HepG2 (cell line): ENCODE measurements around the gene DNLZ. TPM values are rescaled to one million over a fixed set of nuclear protein-coding genes. Genes with fewer than 3 reads are reported as not detected.

Experiments used
- ATAC-seq: fragments of 200-7000 bp; cut with Tn5 transposase; 3 replicates; pipeline ENCODE4 v1.9.1; 2020; ENCODE audit warnings: mild to moderate bottlenecking, moderate library complexity
- BruUV-seq: library from RNA; stranded (reverse); fragments of 400-500 nt; replicated peaks from 2 replicates; lab custom pipeline; 2021; lab: Mats Ljungman, UMichigan
- CTCF ChIA-PET: fragments of 300-600 bp; formaldehyde crosslinking; extraction: SDS; loops from one replicate; lab custom pipeline; 2021; ENCODE audit warnings: low total read pairs, inconsistent platforms, low intra/inter-chr PET ratio; lab: Yijun Ruan, JAX
- POLR2A ChIA-PET: fragments of 350-600 bp; sonication (Branson Sonifier 250); formaldehyde crosslinking; loops from one replicate; lab custom pipeline; 2020; ENCODE audit warnings: antibody characterized with exemption, inconsistent platforms; lab: Yijun Ruan, JAX
- DNase-seq: peaks from one replicate; pipeline ENCODE4 v3.0.0-alpha.2; 2015; ENCODE audit warnings: low spot score
- FAIRE-seq: peaks from 3 replicates; lab custom pipeline; 2011; peaks lifted over from hg19 to GRCh38; lab: Jason Lieb, UNC
- H2AFZ ChIP-seq: one replicate; pipeline ENCODE4 v1.6.1; 2011; ENCODE audit warnings: low read length, inconsistent platforms
- H3K27ac ChIP-seq: fragments of 300-600 bp; 3 replicates; pipeline ENCODE4 v1.8.0; 2011; ENCODE audit warnings: mixed run types, mild to moderate bottlenecking, mixed read lengths, low read length, inconsistent platforms; ENCODE audit not compliant: insufficient read depth; ENCODE audit errors: extremely low read length
- H3K27me3 ChIP-seq, 2 experiments: fragments of 200-600 bp in 1 of 2; 2 replicates in 1 of 2; 3 replicates in 1 of 2; pipeline versions ENCODE4 v1.6.0 to v1.8.0; 2011; ENCODE audit warnings: low read length in 2 of 2, mild to moderate bottlenecking in 2 of 2, moderate library complexity in 2 of 2, inconsistent platforms in 1 of 2; ENCODE audit not compliant: insufficient read depth in 2 of 2, control insufficient read depth in 1 of 2
- H3K36me3 ChIP-seq, 2 experiments: fragments of 200-600 bp in 1 of 2; replicated peaks in 1 of 2; 2 replicates in 1 of 2; 3 replicates in 1 of 2; pipeline versions ENCODE4 v1.5.1 to v1.8.0; 2011; ENCODE audit warnings: low read length in 2 of 2, inconsistent platforms in 1 of 2; ENCODE audit not compliant: insufficient read depth in 2 of 2, control insufficient read depth in 1 of 2
- H3K4me1 ChIP-seq: 2 replicates; pipeline ENCODE4 v1.5.1; 2012; ENCODE audit warnings: low read length, inconsistent platforms; ENCODE audit not compliant: insufficient read depth
- H3K4me2 ChIP-seq: 2 replicates; pipeline ENCODE4 v1.6.0; 2011; ENCODE audit warnings: low read depth, low read length, inconsistent platforms
- H3K4me3 ChIP-seq, 3 experiments: fragments of 200-600 bp in 1 of 3; sonication (generic), shearing (Covaris generic) in 1 of 3; replicated peaks in 1 of 3; 2 replicates each; pipeline ENCODE4 v1.5.1; 2011 to 2016; ENCODE audit warnings: low read length in 3 of 3, inconsistent platforms in 2 of 3, low read depth in 2 of 3, mild to moderate bottlenecking in 2 of 3, control low read depth in 1 of 3, mixed read lengths in 1 of 3; ENCODE audit not compliant: insufficient read depth in 1 of 3
- H3K79me2 ChIP-seq: one replicate; pipeline ENCODE4 v1.6.1; 2011; ENCODE audit warnings: low read length, inconsistent platforms; ENCODE audit not compliant: insufficient read depth
- H3K9ac ChIP-seq: 2 replicates; pipeline ENCODE4 v1.6.0; 2011; ENCODE audit warnings: mild to moderate bottlenecking, low read depth, low read length, inconsistent platforms; ENCODE audit not compliant: insufficient read depth
- H3K9me3 ChIP-seq: 2 replicates; pipeline ENCODE4 v1.5.1; 2012; ENCODE audit warnings: mild to moderate bottlenecking, low read length
- H4K20me1 ChIP-seq: 2 replicates; pipeline ENCODE4 v1.6.0; 2011; ENCODE audit warnings: inconsistent platforms, mild to moderate bottlenecking, low read length, moderate library complexity; ENCODE audit not compliant: insufficient read depth
- ATF7-NPFF ChIP-seq: sonication (generic); formaldehyde crosslinking; IDR thresholded peaks from 2 replicates; pipeline ENCODE4 v1.8.1; 2023; ENCODE audit warnings: mild to moderate bottlenecking, low read depth, missing genetic modification reagents, moderate library complexity
- BRD4 ChIP-seq: sonication (generic); formaldehyde crosslinking; IDR thresholded peaks from 2 replicates; pipeline ENCODE4 v1.4.0; 2020; ENCODE audit warnings: missing genetic modification reagents
- FOXM1 ChIP-seq: sonication (generic); formaldehyde crosslinking; IDR thresholded peaks from 2 replicates; pipeline ENCODE4 v1.5.0; 2020; ENCODE audit warnings: missing genetic modification reagents
- MTF1 ChIP-seq: sonication (generic); formaldehyde crosslinking; IDR thresholded peaks from 2 replicates; pipeline ENCODE4 v1.5.0; 2020; ENCODE audit warnings: missing genetic modification reagents
- NFKB2 ChIP-seq: sonication (generic); formaldehyde crosslinking; IDR thresholded peaks from 2 replicates; pipeline ENCODE4 v1.4.0; 2020; ENCODE audit warnings: missing genetic modification reagents, borderline replicate concordance
- NR2F1 ChIP-seq, 2 experiments: fragments of 450-650 bp in 1 of 2; formaldehyde crosslinking in 1 of 2; IDR thresholded peaks; 2 replicates each; pipeline versions ENCODE4 v1.5.0 to v1.6.1; 2016 to 2020; ENCODE audit warnings: mild to moderate bottlenecking in 1 of 2, missing compliant biosample characterization in 1 of 2, missing genetic modification reagents in 1 of 2, moderate library complexity in 1 of 2
- PCBP1 ChIP-seq: fragments of 200-400 bp; formaldehyde crosslinking; IDR thresholded peaks from 2 replicates; pipeline ENCODE4 v1.6.1; 2017; ENCODE audit warnings: mild to moderate bottlenecking, low read depth, low read length, borderline replicate concordance
- ZFP36L1 ChIP-seq: sonication (generic); formaldehyde crosslinking; IDR thresholded peaks from 2 replicates; pipeline ENCODE4 v1.8.0; 2022; ENCODE audit warnings: mild to moderate bottlenecking, missing genetic modification reagents, moderate library complexity
- ZNF10 ChIP-seq: sonication (generic); formaldehyde crosslinking; IDR thresholded peaks from 2 replicates; pipeline ENCODE4 v1.4.0; 2020; ENCODE audit warnings: mild to moderate bottlenecking, low read depth, missing genetic modification reagents, borderline replicate concordance
- ZNF549 ChIP-seq: sonication (generic); formaldehyde crosslinking; IDR thresholded peaks from 2 replicates; pipeline ENCODE4 v1.5.0; 2020; ENCODE audit warnings: missing genetic modification reagents
- ZNF570 ChIP-seq: sonication (generic); formaldehyde crosslinking; IDR thresholded peaks from 2 replicates; pipeline ENCODE4 v1.4.0; 2020; ENCODE audit warnings: mild to moderate bottlenecking, missing genetic modification reagents, borderline replicate concordance
- WGBS: methylation state at CpG from one replicate; pipeline ENCODE4 v1.1.6; 2017; ENCODE audit warnings: low lambda C conversion rate; 5-methylcytosine and 5-hydroxymethylcytosine counted together
- in situ Hi-C: cut with HindIII; loops from 2 replicates; pipeline ENCODE4 v1.10.0; 2017; ENCODE audit warnings: low pct_unique_long_range_greater_than_20kb; ENCODE audit not compliant: extremely low pct_ligation_motif_present
- intact Hi-C: fragments of 100-400 bp; cut with micrococcal nuclease; formaldehyde crosslinking; loops from one replicate; pipeline ENCODE4 v1.10.0; 2022; ENCODE audit not compliant: unreplicated experiment
- polyA plus RNA-seq, 8 experiments: library from polyadenylated mRNA; depleted of rRNA in 3 of 8; stranded (reverse) in 7 of 8; unstranded in 1 of 8; fragments of >200 nt; fragmentation: Illumina TruSeq in 4 of 8; extraction: Trizol in 4 of 8; gene quantifications; 2 replicates each; pipeline versions ENCODE4 v1.2.1 to v1.2.3, GENCODE V29; 2011 to 2016; ENCODE audit warnings: low read depth in 4 of 8, missing spikeins in 1 of 8, mixed read lengths in 1 of 8; ENCODE audit not compliant: insufficient read depth in 1 of 8
- total RNA-seq, 5 experiments: library from RNA; depleted of rRNA; stranded (reverse); fragments of >200 nt; fragmentation: Illumina TruSeq; extraction: Trizol; gene quantifications; 2 replicates each; pipeline ENCODE4 v1.2.3, GENCODE V29; 2016; ENCODE audit warnings: low read depth in 1 of 5
- TF ChIP-seq, protein P1 (sequence below): sonication (generic); formaldehyde crosslinking; IDR thresholded peaks from 2 replicates; pipeline ENCODE4 v1.5.0; 2020; ENCODE audit warnings: missing genetic modification reagents
- TF ChIP-seq, protein P2 (sequence below): IDR thresholded peaks from 2 replicates; pipeline ENCODE4 v1.6.1; 2018; ENCODE audit warnings: missing genetic modification reagents

DNLZ gene
- total and polyA plus RNA-seq, 2 of the 13 experiments (the other 11 are each of a cell fraction or from before 2014, with no cell fraction given) = 3.4 to 8.0 TPM

- no peak overlapping the region for H3K4me2 ChIP-seq
- H3K36me3 ChIP-seq = no peaks in the 10 kb centered on the region
- POLR2A ChIA-PET = interaction anchor here (1.0 kb wide), 1 partner anchor 8 kb away, joined by 3 read pairs; no protein-coding TSS in a partner anchor
- H3K27ac ChIP-seq = no peak overlapping the region
- no CpG with 5 or more reads among the region's 2 CpGs for WGBS
- BruUV-seq = no TSS peak
- H4K20me1 ChIP-seq = no peaks in the 10 kb centered on the region
- FAIRE-seq = no peak
- in situ Hi-C loops (no loop called here), intact Hi-C loops (no loop called here)
- no peaks in the 10 kb centered on the region for H3K9me3 ChIP-seq
- TF ChIP-seq ZNF549 (CRISPR knock-in tag) = no peak
- TF ChIP-seq ATF7-NPFF (CRISPR knock-in tag) = no peak
- TF ChIP-seq ZNF10 (CRISPR knock-in tag) = no peak
- TF ChIP-seq PCBP1 = no peak
- no peak for TF ChIP-seq ZNF570
- TF ChIP-seq FOXM1 (CRISPR knock-in tag) = no peak
- TF ChIP-seq BRD4 (CRISPR knock-in tag) = no peak
- TF ChIP-seq ZFP36L1 = no peak
- no peak for TF ChIP-seq MTF1 (CRISPR knock-in tag)
- TF ChIP-seq, protein P1, sequence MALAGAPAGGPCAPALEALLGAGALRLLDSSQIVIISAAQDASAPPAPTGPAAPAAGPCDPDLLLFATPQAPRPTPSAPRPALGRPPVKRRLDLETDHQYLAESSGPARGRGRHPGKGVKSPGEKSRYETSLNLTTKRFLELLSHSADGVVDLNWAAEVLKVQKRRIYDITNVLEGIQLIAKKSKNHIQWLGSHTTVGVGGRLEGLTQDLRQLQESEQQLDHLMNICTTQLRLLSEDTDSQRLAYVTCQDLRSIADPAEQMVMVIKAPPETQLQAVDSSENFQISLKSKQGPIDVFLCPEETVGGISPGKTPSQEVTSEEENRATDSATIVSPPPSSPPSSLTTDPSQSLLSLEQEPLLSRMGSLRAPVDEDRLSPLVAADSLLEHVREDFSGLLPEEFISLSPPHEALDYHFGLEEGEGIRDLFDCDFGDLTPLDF = no peak
- TF ChIP-seq NR2F1 (CRISPR knock-in tag; IDR thresholded peaks at IDR 0.05) = no peak
- TF ChIP-seq, protein P2, sequence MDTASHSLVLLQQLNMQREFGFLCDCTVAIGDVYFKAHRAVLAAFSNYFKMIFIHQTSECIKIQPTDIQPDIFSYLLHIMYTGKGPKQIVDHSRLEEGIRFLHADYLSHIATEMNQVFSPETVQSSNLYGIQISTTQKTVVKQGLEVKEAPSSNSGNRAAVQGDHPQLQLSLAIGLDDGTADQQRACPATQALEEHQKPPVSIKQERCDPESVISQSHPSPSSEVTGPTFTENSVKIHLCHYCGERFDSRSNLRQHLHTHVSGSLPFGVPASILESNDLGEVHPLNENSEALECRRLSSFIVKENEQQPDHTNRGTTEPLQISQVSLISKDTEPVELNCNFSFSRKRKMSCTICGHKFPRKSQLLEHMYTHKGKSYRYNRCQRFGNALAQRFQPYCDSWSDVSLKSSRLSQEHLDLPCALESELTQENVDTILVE (CRISPR knock-in tag) = no peak
- TF ChIP-seq NFKB2 (CRISPR knock-in tag) = no peak
- TF ChIP-seq, all 625 proteins: peak for 0
- no peak for ATAC-seq
- Histone ChIP-seq H3K79me2 (no peaks in the 10 kb centered on the region), H2AFZ (no peak overlapping the region), H3K9ac (no peak overlapping the region), H3K4me1 (peaks cover 37% of the 10 kb centered on the region), H3K27me3 (no peaks in the 10 kb centered on the region), H3K4me3 (no peak overlapping the region)
- CTCF ChIA-PET = no interaction called here
- DNase-seq = no peak
These were observed 4.7 kb downstream of the DNLZ start for GRCh38 chr9:136358888-136359287.
